Adrenal gland (tissue), 12 donors: ENCODE data around the gene KIF5A. TPM values are rescaled to one million over a fixed set of nuclear protein-coding genes. Genes with fewer than 3 reads are reported as not detected.

ENCODE experiments used
- DNase-seq, 7 donors: peaks; one replicate each; pipeline ENCODE4 v3.0.0-alpha.2; 2019 to 2020
- H3K27ac ChIP-seq, 5 donors: fragments of 200-600 bp; sonication (generic) in 4 of 5; 1 replicate in 3 of 5; 2 replicates in 2 of 5; pipeline versions ENCODE4 v1.5.1 to v1.8.0; 2016 to 2020; ENCODE audit warnings: mild to moderate bottlenecking in 1 of 5
- H3K27me3 ChIP-seq: fragments of 200-600 bp; 2 replicates; pipeline ENCODE4 v1.8.0; 2021
- H3K36me3 ChIP-seq, 2 donors: fragments of 200-600 bp; replicated peaks in 1 of 2; 1 replicate in 1 of 2; 2 replicates in 1 of 2; pipeline versions ENCODE4 v1.5.1 to v1.8.0; 2018 to 2022
- H3K4me1 ChIP-seq, 2 donors: fragments of 200-600 bp; replicated peaks in 1 of 2; 1 replicate in 1 of 2; 2 replicates in 1 of 2; pipeline versions ENCODE4 v1.5.1 to v1.8.0; 2018 to 2021
- H3K4me3 ChIP-seq, 4 donors: fragments of 200-600 bp; sonication (generic) in 3 of 4; one replicate each; pipeline ENCODE4 v1.5.1; 2016 to 2018
- H3K9me3 ChIP-seq, 3 donors: fragments of 200-600 bp; sonication (generic) in 1 of 3; replicated peaks in 1 of 3; 1 replicate in 2 of 3; 2 replicates in 1 of 3; pipeline versions ENCODE4 v1.5.1 to v1.8.0; 2016 to 2021
- POLR2A ChIP-seq, 2 donors: fragments of 450-650 bp; IDR thresholded peaks; one replicate each; pipeline ENCODE4 v1.6.1; 2017; ENCODE audit warnings: antibody characterized with exemption in 2 of 2, mild to moderate bottlenecking in 2 of 2, moderate library complexity in 1 of 2
- WGBS, 4 donors: extraction: QIAGEN DNeasy Blood & Tissue Kit in 2 of 4; methylation state at CpG; one replicate each; pipeline versions ENCODE4 v1.1.5 to v1.1.7; 2013 to 2017; 5-methylcytosine and 5-hydroxymethylcytosine counted together
- intact Hi-C, 2 donors: fragments of 100-400 bp; cut with DNase I; formaldehyde crosslinking; loops; one replicate each; pipeline versions ENCODE4 v1.14.1 to v1.15.0; 2022 to 2023
- polyA plus RNA-seq, 3 donors: library from polyadenylated mRNA; stranded (reverse); fragments of 200-250 nt in 2 of 3; fragments of 350-450 nt in 1 of 3; fragmentation: Illumina TruSeq in 1 of 3; extraction: RNeasy Lipid Tissue Mini Kit (QIAGEN cat#74804) in 1 of 3; gene quantifications; one replicate each; pipeline ENCODE4 v1.2.3, GENCODE V29; 2013 to 2014
- total RNA-seq, 9 donors: library from RNA; depleted of rRNA in 4 of 9; stranded (reverse); fragments of >200 nt in 4 of 9; fragments of 120-200 nt in 1 of 9; fragmentation: NEBNext Ultra II Directional in 1 of 9; extraction: Animal tissue kit (Norgen Biotek cat#: 25700) in 1 of 9; gene quantifications; one replicate each; pipeline versions ENCODE4 v1.1.0 to v1.2.4, GENCODE V29; 2013 to 2023
- TF ChIP-seq, protein P1 (sequence below), 6 experiments: fragments of 450-650 bp in 4 of 6; fragments of 200-600 bp in 2 of 6; sonication (generic) in 1 of 6; IDR thresholded peaks; 1 replicate in 5 of 6; 2 replicates in 1 of 6; pipeline versions ENCODE4 v1.5.1 to v1.8.0; 2016 to 2021; ENCODE audit warnings: antibody characterized with exemption in 6 of 6, mild to moderate bottlenecking in 2 of 6, moderate library complexity in 1 of 6
- donor health status: healthy with polysubstance abuse.
- donor health status: Bipolar disorder and iron deficiency.
- donor health status: DM: yes; HTN: yes; CAD: no.
- donor health status: DM: no; HTN: no; CAD: no.
- donor health status: DM: no; HTN: no; CAD: no.
- donor health status: DM: yes; HTN: yes; CAD: no.

KIF5A gene
- total and polyA plus RNA-seq, 12 donors: 0.32 to 7.6 (median 2.1) TPM; not detected in 1

DNA sequence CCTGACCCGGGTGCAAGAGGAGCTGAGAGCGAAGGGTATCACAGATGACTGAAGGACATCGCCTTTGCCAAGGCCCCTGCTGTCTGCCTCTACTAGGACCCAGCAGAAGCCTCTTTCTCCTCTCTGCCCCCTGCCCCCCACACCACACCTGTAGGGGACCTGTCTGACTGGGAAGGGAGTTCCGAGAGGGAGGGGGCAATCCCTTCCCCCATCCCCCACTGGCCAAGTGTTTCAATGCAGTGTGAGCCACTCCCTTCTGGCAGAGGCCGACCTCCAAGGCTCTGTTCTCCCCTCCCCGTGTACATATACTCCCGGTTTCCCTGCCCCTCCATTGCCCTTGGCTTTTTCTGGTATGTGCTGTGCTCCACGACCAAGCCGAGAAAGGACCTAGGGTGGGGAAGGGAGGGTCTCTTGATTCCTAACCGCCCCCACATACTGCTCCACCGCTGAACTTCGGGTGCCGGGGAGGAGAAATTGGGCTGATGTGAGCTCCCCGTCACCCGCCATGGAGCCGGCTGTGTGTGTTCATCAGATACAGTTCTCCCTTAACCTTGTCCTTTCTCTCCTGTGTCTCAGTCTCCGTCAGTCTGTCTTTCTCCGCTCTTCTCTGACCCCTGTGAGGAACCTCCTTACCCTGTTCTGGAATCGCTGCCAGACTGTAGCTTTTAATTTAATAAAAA lies 59.4 kb downstream of the KIF5A start:
- DNase-seq: no peak
- TF ChIP-seq, protein P1, sequence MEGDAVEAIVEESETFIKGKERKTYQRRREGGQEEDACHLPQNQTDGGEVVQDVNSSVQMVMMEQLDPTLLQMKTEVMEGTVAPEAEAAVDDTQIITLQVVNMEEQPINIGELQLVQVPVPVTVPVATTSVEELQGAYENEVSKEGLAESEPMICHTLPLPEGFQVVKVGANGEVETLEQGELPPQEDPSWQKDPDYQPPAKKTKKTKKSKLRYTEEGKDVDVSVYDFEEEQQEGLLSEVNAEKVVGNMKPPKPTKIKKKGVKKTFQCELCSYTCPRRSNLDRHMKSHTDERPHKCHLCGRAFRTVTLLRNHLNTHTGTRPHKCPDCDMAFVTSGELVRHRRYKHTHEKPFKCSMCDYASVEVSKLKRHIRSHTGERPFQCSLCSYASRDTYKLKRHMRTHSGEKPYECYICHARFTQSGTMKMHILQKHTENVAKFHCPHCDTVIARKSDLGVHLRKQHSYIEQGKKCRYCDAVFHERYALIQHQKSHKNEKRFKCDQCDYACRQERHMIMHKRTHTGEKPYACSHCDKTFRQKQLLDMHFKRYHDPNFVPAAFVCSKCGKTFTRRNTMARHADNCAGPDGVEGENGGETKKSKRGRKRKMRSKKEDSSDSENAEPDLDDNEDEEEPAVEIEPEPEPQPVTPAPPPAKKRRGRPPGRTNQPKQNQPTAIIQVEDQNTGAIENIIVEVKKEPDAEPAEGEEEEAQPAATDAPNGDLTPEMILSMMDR (IDR thresholded peaks at IDR 0.05): no peak
- no peak for TF ChIP-seq POLR2A (IDR thresholded peaks at IDR 0.05)
- Histone ChIP-seq H3K4me3 (peak overlapping the region in 1 of 4 donors; percentile 27), H3K27me3 (no peaks in the 10 kb centered on the region), H3K9me3 (no peaks in the 10 kb centered on the region), H3K27ac (peak overlapping the region in 3 of 5 donors; percentile 15 to 90 (median 66)), H3K4me1 (peaks cover 16 to 18% of the 10 kb centered on the region in 2 donors), H3K36me3 (peaks cover 0 to 13% of the 10 kb centered on the region in 2 donors)
- WGBS, 4 donors: 68 to 75% (median 71%) methylated on average over 19 of the region's 19 CpGs
- intact Hi-C loops: no loop called here

DNA sequence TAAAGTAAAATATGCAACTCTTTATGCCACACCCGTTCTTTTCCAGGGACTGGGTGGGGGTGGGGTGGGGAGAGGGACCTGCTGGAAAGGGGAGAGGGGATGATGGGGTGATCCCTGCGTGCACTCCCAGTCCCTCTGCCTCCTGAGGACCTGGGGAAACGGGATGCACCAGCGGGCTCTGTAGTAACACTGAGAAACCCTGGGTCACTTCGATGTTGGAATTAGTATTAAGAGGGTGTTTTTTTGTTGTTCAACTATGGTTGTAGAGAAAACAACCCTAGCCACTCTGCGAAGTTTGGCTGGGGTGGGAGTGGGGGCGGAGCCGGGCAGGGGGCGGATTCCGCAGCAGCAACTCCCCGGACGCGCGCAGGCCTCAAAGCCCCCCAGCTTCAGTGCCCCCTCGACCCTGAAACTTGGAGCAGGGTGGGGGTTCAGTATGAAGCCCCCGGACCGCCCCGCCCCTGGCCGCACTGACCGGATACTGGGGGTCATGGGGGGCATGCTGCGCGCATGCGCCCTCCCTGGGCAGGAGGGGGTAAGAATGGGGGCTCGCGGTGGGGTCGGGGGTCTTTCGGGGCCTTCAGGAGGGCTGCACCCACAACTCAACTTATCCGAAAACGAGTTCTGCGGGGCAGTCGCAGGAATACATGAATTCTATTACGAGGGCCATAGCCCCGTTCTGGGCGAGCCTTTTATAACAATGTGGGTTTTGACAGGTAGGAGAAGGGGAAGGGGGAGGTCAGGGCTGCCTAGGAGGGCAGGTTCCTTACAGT lies 60.1 kb downstream of the KIF5A start:
- intact Hi-C loops: no loop called here
- no peak for DNase-seq

DNA sequence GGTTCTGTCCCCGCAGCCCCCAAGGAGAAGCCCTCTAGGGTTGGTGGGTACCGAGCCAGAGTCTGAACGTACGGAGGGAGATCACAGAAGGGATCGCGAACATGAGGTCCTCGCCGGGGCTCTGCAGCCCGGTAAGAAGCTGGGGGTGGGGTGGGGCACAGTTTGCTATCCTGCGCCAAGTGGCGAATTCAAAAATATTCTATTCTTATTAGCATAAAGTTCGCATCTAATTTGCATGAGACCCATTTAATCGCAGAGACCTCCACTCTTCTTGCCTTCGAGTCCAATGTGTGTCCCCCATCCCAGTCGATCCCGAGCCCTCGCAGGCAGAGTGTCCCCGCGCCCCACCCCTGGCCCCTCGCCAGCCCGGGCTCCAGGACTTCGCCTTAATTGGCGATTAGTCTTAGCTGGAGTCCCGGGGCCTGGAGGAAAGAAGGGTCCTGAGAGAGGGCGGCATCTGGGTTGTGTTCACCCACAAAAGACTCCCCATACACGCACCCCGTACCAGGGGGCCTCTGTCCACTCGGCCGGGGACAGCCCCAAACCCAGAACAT lies 60.8 kb downstream of the KIF5A start:
- peak overlapping the region in 3 of 5 donors; percentile 60 to 90 (median 66) for H3K27ac ChIP-seq
- H3K36me3 ChIP-seq: peaks cover 0 to 13% of the 10 kb centered on the region in 2 donors
- H3K9me3 ChIP-seq: no peaks in the 10 kb centered on the region
- peak in 1 of 7 donors; percentile 25 for DNase-seq
- TF ChIP-seq POLR2A (IDR thresholded peaks at IDR 0.05): no peak
- TF ChIP-seq, protein P1 (IDR thresholded peaks at IDR 0.05): no peak
- intact Hi-C loops: no loop called here
- peak overlapping the region in 2 of 4 donors; percentile 53 to 90 for H3K4me3 ChIP-seq
- 27 to 42% (median 33%) methylated on average over 18 to 29 of the region's 29 CpGs for WGBS, 4 donors
- H3K27me3 ChIP-seq: no peaks in the 10 kb centered on the region
- peaks cover 9 to 12% of the 10 kb centered on the region in 2 donors for H3K4me1 ChIP-seq

More for the DNA sequence above, 60.1 kb downstream of the KIF5A start:
- no peak for TF ChIP-seq POLR2A (IDR thresholded peaks at IDR 0.05)
- Histone ChIP-seq H3K4me1 (peaks cover 14 to 16% of the 10 kb centered on the region in 2 donors), H3K9me3 (no peaks in the 10 kb centered on the region), H3K4me3 (peak overlapping the region in 1 of 4 donors; percentile 90), H3K27ac (peak overlapping the region in 3 of 5 donors; percentile 38 to 90 (median 66)), H3K36me3 (peaks cover 0 to 13% of the 10 kb centered on the region in 2 donors), H3K27me3 (no peaks in the 10 kb centered on the region)
- 27 to 39% (median 30%) methylated on average over 24 to 34 of the region's 34 CpGs for WGBS, 4 donors

DNA sequence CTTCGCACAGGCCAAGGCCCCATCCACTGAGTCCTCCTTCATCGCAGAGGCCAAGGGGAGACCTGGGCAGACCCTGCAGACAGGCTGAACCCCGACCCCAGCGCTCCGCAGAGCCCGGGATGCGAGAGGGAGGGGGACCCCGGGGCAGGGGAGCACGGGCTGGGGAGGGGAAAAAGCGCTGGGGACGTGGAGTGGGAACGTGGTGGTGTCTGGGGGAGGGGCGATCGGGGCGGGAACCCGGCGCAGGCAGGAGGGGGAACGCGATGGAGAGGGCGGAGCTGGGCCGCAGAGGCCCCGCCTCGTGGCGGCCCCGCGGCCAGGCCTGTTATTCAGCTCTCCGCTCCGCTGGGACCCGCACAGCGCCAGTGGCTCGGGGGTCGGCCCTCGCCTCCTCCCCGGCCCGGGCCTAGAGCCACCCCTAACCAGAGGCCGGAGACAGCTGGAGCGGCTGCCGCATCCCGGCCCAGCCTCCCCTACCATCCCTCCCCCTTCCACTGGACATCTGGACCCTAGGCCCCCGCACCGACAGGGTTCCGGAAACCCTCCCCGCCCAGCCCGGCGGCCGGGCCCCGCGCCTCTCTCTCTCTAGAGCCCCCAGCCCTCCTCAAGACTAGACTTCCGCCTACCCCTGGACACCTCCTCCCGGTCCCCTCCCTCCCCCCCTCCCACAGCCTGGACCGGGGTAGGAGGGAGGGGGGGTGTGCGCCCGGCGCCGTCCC lies 61.4 kb downstream of the KIF5A start, which contains the start of gene ARHGEF25:
ARHGEF25 (plus strand) TSS at position 328 of the 719 bp plus-strand sequence. CDS start 460 bp downstream, outside the sequence.
- WGBS, 4 donors: 0 to 10% (median 2%) methylated on average over 2 to 54 of the region's 55 CpGs
- peaks cover 0 to 13% of the 10 kb centered on the region in 2 donors for H3K36me3 ChIP-seq
- DNase-seq: peak in 6 of 7 donors; percentile 42 to 60 (median 56)
- peak within 1 kb of the TSS in 3 of 5 donors; percentile 60 to 90 (median 66) for H3K27ac ChIP-seq
- no peaks in the 10 kb centered on the region for H3K27me3 ChIP-seq
- TF ChIP-seq, protein P1 (IDR thresholded peaks at IDR 0.05): no peak
- TF ChIP-seq POLR2A (IDR thresholded peaks at IDR 0.05): peak in 1 of 2 donors; percentile 18
- peaks cover 5 to 8% of the 10 kb centered on the region in 2 donors for H3K4me1 ChIP-seq
- H3K9me3 ChIP-seq: no peaks in the 10 kb centered on the region
- H3K4me3 ChIP-seq: peak within 1 kb of the TSS in 2 of 4 donors; percentile 53 to 90
- intact Hi-C loops: no loop called here
